Spleen (tissue), 11 donors: ENCODE measurements around the gene ULBP3. TPM values are rescaled to one million over a fixed set of nuclear protein-coding genes. Genes with fewer than 3 reads are reported as not detected.

Experiments
- DNase-seq: peaks from one replicate; pipeline ENCODE4 v3.0.0-alpha.2; 2020
- H3K27ac ChIP-seq, 8 donors: fragments of 200-600 bp; sonication (generic) in 7 of 8; 1 replicate in 4 of 8; 2 replicates in 4 of 8; pipeline versions ENCODE4 v1.5.0 to v1.8.0; 2016 to 2021; ENCODE audit warnings: inconsistent platforms in 4 of 8, mild to moderate bottlenecking in 4 of 8, moderate library complexity in 1 of 8
- H3K27me3 ChIP-seq, 7 donors: fragments of 200-600 bp; sonication (generic) in 6 of 7; replicated peaks in 1 of 7; 1 replicate in 4 of 7; 2 replicates in 3 of 7; pipeline versions ENCODE4 v1.5.0 to v1.8.0; 2016 to 2021; ENCODE audit warnings: inconsistent platforms in 3 of 7, mild to moderate bottlenecking in 1 of 7
- H3K36me3 ChIP-seq, 6 donors: fragments of 200-600 bp; sonication (generic) in 5 of 6; 1 replicate in 4 of 6; 2 replicates in 2 of 6; pipeline versions ENCODE4 v1.5.0 to v1.8.0; 2016 to 2021; ENCODE audit warnings: inconsistent platforms in 2 of 6
- H3K4me1 ChIP-seq, 6 donors: fragments of 200-600 bp; sonication (generic) in 5 of 6; 1 replicate in 3 of 6; 2 replicates in 3 of 6; pipeline versions ENCODE4 v1.5.0 to v1.8.0; 2016 to 2021; ENCODE audit warnings: inconsistent platforms in 3 of 6
- H3K4me3 ChIP-seq, 8 donors: fragments of 200-600 bp; sonication (generic) in 7 of 8; 1 replicate in 4 of 8; 2 replicates in 4 of 8; pipeline versions ENCODE4 v1.5.0 to v1.8.0; 2016 to 2021; ENCODE audit warnings: inconsistent platforms in 4 of 8, mild to moderate bottlenecking in 4 of 8, moderate library complexity in 2 of 8
- H3K9me3 ChIP-seq, 8 donors: fragments of 200-600 bp; sonication (generic) in 7 of 8; 1 replicate in 4 of 8; 2 replicates in 4 of 8; pipeline versions ENCODE4 v1.5.0 to v1.8.0; 2016 to 2021; ENCODE audit warnings: inconsistent platforms in 4 of 8
- POLR2A ChIP-seq, 3 donors: fragments of 450-650 bp; IDR thresholded peaks; one replicate each; pipeline ENCODE4 v1.5.1; 2017; ENCODE audit warnings: antibody characterized with exemption in 3 of 3, mild to moderate bottlenecking in 1 of 3
- POLR2AphosphoS5 ChIP-seq, 3 donors: sonication (generic); formaldehyde crosslinking; IDR thresholded peaks; one replicate each; pipeline ENCODE4 v1.5.1; 2017; ENCODE audit warnings: antibody characterized with exemption in 3 of 3
- WGBS, 5 donors: extraction: QIAGEN DNeasy Blood & Tissue Kit in 3 of 5; methylation state at CpG; one replicate each; pipeline versions ENCODE4 v1.1.5 to v1.1.7; 2013 to 2018; 5-methylcytosine and 5-hydroxymethylcytosine counted together
- intact Hi-C: fragments of 100-400 bp; cut with DNase I; formaldehyde crosslinking; loops from one replicate; pipeline ENCODE4 v1.15.0; 2023; ENCODE audit warnings: low total_unique reads
- polyA plus RNA-seq, 3 donors: library from polyadenylated mRNA; stranded (reverse); fragments of 200-250 nt; gene quantifications; one replicate each; pipeline ENCODE4 v1.2.1, GENCODE V29; 2013
- total RNA-seq, 7 donors: library from RNA; depleted of rRNA in 3 of 7; stranded (reverse); fragments of >200 nt in 3 of 7; fragmentation: NEBNext Ultra II Directional in 4 of 7; extraction: Animal tissue kit (Norgen Biotek cat#: 25700) in 4 of 7; gene quantifications; one replicate each; pipeline versions ENCODE4 v1.1.0 to v1.2.1, GENCODE V29; 2016 to 2021
- TF ChIP-seq, protein P1 (sequence below), 11 experiments: fragments of 200-600 bp in 7 of 11; fragments of 450-650 bp in 4 of 11; sonication (generic) in 4 of 11; IDR thresholded peaks in 8 of 11; conservative IDR thresholded peaks in 3 of 11; 1 replicate in 7 of 11; 2 replicates in 4 of 11; pipeline versions ENCODE4 v1.4.0 to v1.8.0; 2016 to 2021; ENCODE audit warnings: antibody characterized with exemption in 11 of 11, inconsistent platforms in 4 of 11, mild to moderate bottlenecking in 1 of 11
- donor health status: healthy with polysubstance abuse.
- donor health status: DM: no; HTN: no; CAD: no; lungs with moderate emphysema.
- donor health status: DM: no; HTN: no; CAD: no.
- donor health status: Bipolar disorder and iron deficiency.
- donor health status: healthy.
- donor health status: DM: no; HTN: no; CAD: no.
- donor health status: DM: yes; HTN: yes; CAD: no.

Gene ULBP3
- total and polyA plus RNA-seq, 10 donors: 0.15 to 2.2 (median 0.85) TPM; not detected in 1

DNA sequence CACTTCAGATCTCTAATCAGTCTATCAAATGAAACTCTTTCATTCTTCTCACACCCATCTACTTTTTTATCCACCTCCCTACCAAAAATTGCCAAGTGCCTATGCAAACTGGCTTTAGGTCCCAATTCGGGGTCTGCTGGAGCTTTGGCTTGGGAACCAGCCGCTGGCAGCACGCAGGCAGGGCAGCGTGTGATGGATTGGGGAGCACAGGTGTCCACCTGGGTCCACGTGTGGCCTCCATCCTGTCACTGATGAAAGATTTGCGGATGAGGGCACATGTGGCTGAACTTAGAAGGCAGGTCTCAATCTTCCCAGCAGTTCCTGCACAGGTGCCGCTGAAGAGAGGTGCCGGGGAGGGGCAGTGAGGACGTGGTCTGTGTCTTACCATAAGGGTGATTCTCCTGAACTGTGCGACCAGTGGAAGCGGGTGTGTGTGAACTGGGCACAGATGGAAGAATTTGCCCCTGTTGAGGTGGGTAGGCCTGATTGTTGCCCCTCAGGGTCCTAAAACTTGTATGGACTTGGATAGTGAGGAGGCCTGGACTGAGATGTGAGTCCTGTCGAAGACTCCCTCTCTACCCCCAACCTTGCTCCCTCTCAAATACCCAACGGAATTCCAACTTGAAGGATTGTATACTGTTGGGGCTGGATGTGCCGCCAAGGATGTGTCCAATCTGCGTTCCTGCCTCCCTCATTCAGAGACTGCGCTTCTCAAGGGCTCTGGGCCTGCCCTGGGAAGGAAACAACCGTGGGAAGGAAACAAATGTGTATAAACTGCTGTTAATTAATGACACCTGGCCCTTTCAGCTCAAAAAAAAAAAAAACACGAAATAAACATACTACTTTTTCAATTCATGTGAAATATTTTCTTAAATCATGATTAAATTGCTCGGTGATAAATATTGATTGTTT is 25.2 kb downstream of the ULBP3 start:
- H3K36me3 ChIP-seq: no peaks in the 10 kb centered on the region
- intact Hi-C loops: no loop called here
- H3K4me1 ChIP-seq: no peaks in the 10 kb centered on the region
- H3K27ac ChIP-seq: no peak overlapping the region
- no peak for DNase-seq
- peaks cover 0 to 53% (median 13%) of the 10 kb centered on the region in 7 donors for H3K27me3 ChIP-seq
- no peak for TF ChIP-seq POLR2AphosphoS5 (IDR thresholded peaks at IDR 0.05)
- TF ChIP-seq, protein P1, sequence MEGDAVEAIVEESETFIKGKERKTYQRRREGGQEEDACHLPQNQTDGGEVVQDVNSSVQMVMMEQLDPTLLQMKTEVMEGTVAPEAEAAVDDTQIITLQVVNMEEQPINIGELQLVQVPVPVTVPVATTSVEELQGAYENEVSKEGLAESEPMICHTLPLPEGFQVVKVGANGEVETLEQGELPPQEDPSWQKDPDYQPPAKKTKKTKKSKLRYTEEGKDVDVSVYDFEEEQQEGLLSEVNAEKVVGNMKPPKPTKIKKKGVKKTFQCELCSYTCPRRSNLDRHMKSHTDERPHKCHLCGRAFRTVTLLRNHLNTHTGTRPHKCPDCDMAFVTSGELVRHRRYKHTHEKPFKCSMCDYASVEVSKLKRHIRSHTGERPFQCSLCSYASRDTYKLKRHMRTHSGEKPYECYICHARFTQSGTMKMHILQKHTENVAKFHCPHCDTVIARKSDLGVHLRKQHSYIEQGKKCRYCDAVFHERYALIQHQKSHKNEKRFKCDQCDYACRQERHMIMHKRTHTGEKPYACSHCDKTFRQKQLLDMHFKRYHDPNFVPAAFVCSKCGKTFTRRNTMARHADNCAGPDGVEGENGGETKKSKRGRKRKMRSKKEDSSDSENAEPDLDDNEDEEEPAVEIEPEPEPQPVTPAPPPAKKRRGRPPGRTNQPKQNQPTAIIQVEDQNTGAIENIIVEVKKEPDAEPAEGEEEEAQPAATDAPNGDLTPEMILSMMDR (IDR thresholded peaks at IDR 0.05 in 8 of 11, conservative IDR thresholded peaks at IDR 0.05 in 3 of 11): no peak
- no peak overlapping the region for H3K4me3 ChIP-seq
- WGBS, 5 donors: 76 to 86% (median 81%) methylated on average over 19 of the region's 19 CpGs
- no peaks in the 10 kb centered on the region for H3K9me3 ChIP-seq

DNA sequence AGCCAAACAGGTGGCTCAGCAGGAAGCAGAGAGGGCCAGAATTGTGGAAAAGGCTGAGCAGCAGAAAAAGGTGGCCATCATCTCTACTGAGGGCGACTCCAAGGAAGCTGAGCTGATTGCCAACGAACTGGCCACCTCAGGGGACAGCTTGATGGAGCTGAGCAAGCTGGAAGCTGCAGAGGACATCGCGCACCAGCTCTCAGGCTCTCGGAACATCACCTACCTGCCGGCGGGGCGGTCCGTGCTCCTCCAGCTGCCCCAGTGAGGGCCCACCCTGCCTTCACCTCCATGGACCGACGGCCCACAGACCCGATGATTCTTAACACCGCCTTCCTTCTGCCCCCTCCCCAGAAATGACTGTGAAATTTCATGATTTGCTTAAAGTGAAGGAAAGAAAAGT is 25.8 kb downstream of the ULBP3 start:
- Histone ChIP-seq H3K4me1 (peaks cover 0 to 4% (median 2%) of the 10 kb centered on the region in 6 donors), H3K36me3 (no peaks in the 10 kb centered on the region), H3K9me3 (no peaks in the 10 kb centered on the region), H3K27ac (no peak overlapping the region), H3K4me3 (no peak overlapping the region), H3K27me3 (peaks cover 0 to 59% (median 20%) of the 10 kb centered on the region in 7 donors)
- 88 to 91% (median 89%) methylated on average over 13 of the region's 13 CpGs for WGBS, 5 donors
- intact Hi-C loops: no loop called here
- no peak for DNase-seq
- TF ChIP-seq, protein P1 (IDR thresholded peaks at IDR 0.05 in 8 of 11, conservative IDR thresholded peaks at IDR 0.05 in 3 of 11): no peak
- TF ChIP-seq POLR2A (IDR thresholded peaks at IDR 0.05) (no peak), POLR2AphosphoS5 (IDR thresholded peaks at IDR 0.05) (no peak)

DNA sequence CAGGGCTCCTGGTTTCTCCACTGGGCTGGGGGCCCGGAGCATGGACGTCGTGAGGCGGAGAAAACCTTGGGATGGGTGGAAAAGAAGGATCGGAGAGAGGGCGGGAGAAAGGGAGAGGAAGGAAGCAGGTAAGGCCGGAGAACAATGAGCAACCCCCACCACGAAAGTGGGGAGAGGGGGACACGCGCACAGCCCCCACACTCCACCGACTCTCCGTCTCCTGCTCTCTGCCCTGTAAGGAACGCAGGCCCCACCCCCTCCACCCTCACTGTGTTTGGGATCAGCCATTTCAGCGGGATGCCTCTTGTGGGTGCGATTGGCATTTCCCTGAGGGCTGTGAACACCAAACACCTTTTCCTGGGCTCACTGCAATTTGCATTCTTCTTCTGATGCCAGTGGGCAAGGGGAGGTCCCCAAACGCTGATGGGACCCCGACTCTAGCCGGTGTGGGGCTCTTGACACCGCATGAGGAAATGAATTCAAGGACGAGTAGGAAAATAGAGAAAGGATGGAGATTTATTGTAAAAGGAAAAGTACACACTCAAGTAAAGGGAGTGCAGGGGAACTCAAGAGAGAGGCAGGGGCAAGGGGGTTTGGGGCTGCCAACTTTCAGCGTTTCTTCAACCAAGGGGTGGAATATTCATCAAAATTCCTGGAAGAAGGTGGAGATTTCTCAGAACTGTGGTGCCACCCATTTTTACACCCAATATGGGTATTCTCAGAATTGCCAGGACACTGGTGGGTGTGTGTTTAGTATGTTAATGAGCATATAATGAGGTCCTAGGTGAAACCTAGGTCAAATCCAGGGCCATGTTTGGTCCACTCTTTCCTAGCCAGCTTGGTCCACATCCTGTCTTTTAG is 30.5 kb downstream of the ULBP3 start:
- no peaks in the 10 kb centered on the region for H3K36me3 ChIP-seq
- H3K27ac ChIP-seq: no peak overlapping the region
- peak overlapping the region in 5 of 8 donors; percentile 5 to 55 (median 23) for H3K4me3 ChIP-seq
- H3K4me1 ChIP-seq: peaks cover 9 to 15% (median 12%) of the 10 kb centered on the region in 6 donors
- H3K9me3 ChIP-seq: no peaks in the 10 kb centered on the region
- 6 to 11% (median 8%) methylated on average over 21 of the region's 21 CpGs for WGBS, 5 donors
- intact Hi-C loops: no loop called here
- TF ChIP-seq POLR2AphosphoS5 (IDR thresholded peaks at IDR 0.05) (no peak), POLR2A (IDR thresholded peaks at IDR 0.05) (no peak)
- TF ChIP-seq, protein P1 (IDR thresholded peaks at IDR 0.05 in 8 of 11, conservative IDR thresholded peaks at IDR 0.05 in 3 of 11): no peak
- no peak for DNase-seq
- H3K27me3 ChIP-seq: peaks cover 0 to 81% (median 51%) of the 10 kb centered on the region in 7 donors
